Embryonic facial prominence (tissue), 1 donor: ENCODE results near the gene SLC35F3.

Experiments
- DNase-seq: peaks from one replicate; pipeline ENCODE4 v3.0.0-alpha.2; 2016; ENCODE audit errors: extremely low spot score

The SLC35F3 gene

GRCh38 chr1:233972951-233973635 is 68.6 kb downstream of the SLC35F3 start:
- no peak for DNase-seq

GRCh38 chr1:233975486-233975885 is 71.0 kb downstream of the SLC35F3 start:
- DNase-seq = no peak

- no peak for DNase-seq
Observed at GRCh38 chr1:233981042-233981675, 76.7 kb downstream of the SLC35F3 start.

GRCh38 chr1:233982827-233983518 is 78.5 kb downstream of the SLC35F3 start:
- no peak for DNase-seq

- no peak for DNase-seq
Observed at GRCh38 chr1:233983811-233984210, 79.3 kb downstream of the SLC35F3 start.

- no peak for DNase-seq
Observed at GRCh38 chr1:233988963-233989696, 84.7 kb downstream of the SLC35F3 start.

- DNase-seq = no peak
Observed at GRCh38 chr1:233990486-233990885, 86.0 kb downstream of the SLC35F3 start.

GRCh38 chr1:233993651-233994050 is 89.2 kb downstream of the SLC35F3 start:
- DNase-seq = no peak

GRCh38 chr1:233994112-233994511 is 89.6 kb downstream of the SLC35F3 start:
- no peak for DNase-seq

- no peak for DNase-seq
Observed at GRCh38 chr1:233998456-233998855, 94.0 kb downstream of the SLC35F3 start.

- no peak for DNase-seq
Observed at GRCh38 chr1:233998891-233999290, 94.4 kb downstream of the SLC35F3 start.

GRCh38 chr1:234000557-234001041 is 96.1 kb downstream of the SLC35F3 start:
- no peak for DNase-seq

GRCh38 chr1:234001817-234002216 is 97.3 kb downstream of the SLC35F3 start:
- DNase-seq = no peak

- DNase-seq = no peak
Observed at GRCh38 chr1:234004591-234004990, 100.1 kb downstream of the SLC35F3 start.

GRCh38 chr1:234007684-234008083 is 103.2 kb downstream of the SLC35F3 start:
- no peak for DNase-seq

- no peak for DNase-seq
Observed at GRCh38 chr1:234008591-234008990, 104.1 kb downstream of the SLC35F3 start.

GRCh38 chr1:234009668-234010067 is 105.2 kb downstream of the SLC35F3 start:
- DNase-seq = no peak

GRCh38 chr1:234014208-234014607 is 109.7 kb downstream of the SLC35F3 start:
- DNase-seq = no peak

- DNase-seq = no peak
Observed at GRCh38 chr1:234018816-234019215, 114.3 kb downstream of the SLC35F3 start.

GRCh38 chr1:234019387-234019786 is 114.9 kb downstream of the SLC35F3 start:
- no peak for DNase-seq

GRCh38 chr1:234022302-234022701 is 117.8 kb downstream of the SLC35F3 start:
- DNase-seq = no peak

GRCh38 chr1:234039603-234040002 is 135.1 kb downstream of the SLC35F3 start:
- DNase-seq = no peak
